ENCODE measurements around the gene PPP4R4. TPM values are rescaled to one million over a fixed set of nuclear protein-coding genes. Genes with fewer than 3 reads are reported as not detected.
"Not testable (repeated sequence)": the region's sequence is repeated elsewhere in the genome, so short reads cannot be mapped to it uniquely, and the experiment has no call there.

Gene PPP4R4
- total RNA-seq, 1 donor from 2014 or later = 1.1 TPM

DNA sequence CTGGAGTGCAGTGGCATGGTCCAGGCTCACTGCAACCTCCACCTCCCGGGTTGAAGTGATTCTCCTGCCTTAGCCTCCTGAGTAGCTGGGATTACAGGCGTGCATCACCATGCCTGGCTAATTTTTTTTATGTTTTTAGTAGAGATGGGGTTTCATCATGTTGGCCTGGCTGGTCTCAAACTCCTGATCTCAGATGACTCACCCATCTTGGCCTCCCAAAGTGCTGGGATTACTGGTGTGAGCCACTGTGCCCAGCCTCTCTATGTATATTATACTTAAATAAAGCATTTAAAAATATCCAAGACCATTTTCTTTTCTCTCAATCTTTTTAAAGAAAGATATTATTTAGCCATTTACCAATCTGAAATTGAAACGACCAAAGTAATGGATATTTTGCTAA, 90.1 kb downstream of the PPP4R4 start:
- intact Hi-C loops (cut with micrococcal nuclease) = not testable (repeated sequence)

DNA sequence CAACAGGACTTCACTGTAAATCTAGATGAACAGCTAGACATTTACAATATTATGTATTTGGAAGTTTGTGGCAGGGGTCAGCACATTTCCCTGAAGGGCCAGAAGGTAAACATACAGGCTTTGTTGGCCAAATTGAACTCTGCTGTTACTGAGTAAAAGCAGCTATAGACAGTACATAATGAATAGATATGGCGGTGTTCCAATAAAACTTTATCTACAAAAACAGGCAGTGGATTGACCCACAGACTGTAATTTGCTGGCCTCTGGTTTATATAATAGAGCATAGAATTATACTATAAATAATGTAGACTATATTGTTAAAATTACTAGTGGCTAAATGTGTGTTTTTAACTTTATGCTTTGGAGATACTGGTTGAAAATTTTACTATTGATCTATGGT, 93.2 kb downstream of the PPP4R4 start:
- intact Hi-C loops (cut with micrococcal nuclease) = no loop called here

DNA sequence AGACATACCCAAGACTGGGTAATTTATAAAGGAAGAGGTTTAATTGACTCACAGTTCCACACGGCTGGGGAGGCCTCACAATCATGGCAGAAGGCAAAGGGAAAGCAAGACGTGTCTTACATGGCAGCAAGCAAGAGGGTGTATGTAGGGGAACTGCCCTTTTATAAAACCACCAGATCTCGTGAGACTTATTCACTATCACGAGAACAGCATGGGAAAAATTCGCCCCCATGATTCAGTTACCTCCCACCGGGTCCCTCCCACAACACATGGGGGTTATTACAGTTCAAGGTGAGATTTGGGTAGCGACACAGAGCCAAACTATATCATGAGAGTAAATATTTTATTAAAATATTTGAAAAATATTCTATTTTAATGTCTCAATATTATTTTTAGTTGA, 94.5 kb downstream of the PPP4R4 start:
- intact Hi-C loops (cut with micrococcal nuclease) = not testable (repeated sequence)

- intact Hi-C loops (cut with micrococcal nuclease) = no loop called here
These were observed 95.0 kb downstream of the PPP4R4 start for GRCh38 chr14:94269156-94269555.

GRCh38 chr14:94276898-94277561, 102.9 kb downstream of the PPP4R4 start:
- intact Hi-C loops (cut with micrococcal nuclease) = not testable (repeated sequence)

GRCh38 chr14:94278731-94279130, 104.6 kb downstream of the PPP4R4 start:
- intact Hi-C loops (cut with micrococcal nuclease) = no loop called here

DNA sequence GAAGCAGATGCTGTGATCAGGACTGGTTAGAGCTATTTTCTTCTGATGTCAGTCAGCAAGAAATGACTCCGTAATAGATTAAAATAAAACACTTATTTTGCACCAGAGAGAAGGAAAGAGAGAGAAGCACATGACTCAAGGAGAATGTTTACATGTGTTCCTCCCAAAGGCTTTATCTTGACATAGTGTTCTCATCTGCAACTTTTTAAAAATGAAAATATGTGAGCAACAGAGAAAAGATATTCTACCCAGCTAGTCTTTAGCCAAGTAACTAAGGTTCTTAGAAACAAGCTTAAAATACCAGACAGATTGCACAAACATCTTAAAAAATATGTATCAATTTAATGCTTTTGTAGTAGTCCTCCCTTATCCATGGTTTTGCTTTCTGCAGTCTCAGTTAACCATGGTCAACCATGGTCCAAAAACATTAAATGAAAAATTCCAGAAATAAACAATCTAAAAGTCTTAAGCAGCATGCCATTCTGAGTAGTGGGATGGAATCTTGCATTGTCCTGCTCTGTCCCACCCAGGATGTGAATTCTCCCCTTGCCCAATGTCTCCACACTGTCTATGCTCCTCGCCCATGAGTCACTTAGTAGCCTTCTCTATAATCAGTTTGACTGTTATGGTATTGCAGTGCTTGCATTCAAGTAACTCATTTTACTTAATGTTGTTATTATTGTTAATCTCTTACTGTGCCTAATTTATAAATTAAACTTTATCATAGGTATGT, 109.0 kb downstream of the PPP4R4 start:
- intact Hi-C loops (cut with micrococcal nuclease) = no loop called here

DNA sequence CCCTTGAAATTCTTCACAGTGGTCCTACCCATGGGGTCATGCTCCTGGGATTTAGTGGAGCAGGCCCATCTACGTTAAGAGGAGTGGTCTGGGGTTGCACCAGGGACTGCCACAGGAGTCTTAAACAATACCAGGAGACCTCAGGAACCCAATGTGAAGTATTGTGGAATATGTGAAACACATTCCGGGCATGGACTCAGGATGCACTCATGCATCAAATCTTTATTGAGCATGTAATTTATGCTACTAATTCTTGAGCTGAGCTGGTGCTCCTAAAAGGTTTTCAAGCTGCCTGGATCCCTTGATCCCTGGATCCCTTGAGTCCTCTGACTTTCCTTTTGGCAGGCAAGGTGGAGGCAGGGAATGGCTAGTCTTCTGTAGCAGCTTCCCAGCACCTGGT, 110.1 kb downstream of the PPP4R4 start:
- intact Hi-C loops (cut with micrococcal nuclease) = no loop called here

DNA sequence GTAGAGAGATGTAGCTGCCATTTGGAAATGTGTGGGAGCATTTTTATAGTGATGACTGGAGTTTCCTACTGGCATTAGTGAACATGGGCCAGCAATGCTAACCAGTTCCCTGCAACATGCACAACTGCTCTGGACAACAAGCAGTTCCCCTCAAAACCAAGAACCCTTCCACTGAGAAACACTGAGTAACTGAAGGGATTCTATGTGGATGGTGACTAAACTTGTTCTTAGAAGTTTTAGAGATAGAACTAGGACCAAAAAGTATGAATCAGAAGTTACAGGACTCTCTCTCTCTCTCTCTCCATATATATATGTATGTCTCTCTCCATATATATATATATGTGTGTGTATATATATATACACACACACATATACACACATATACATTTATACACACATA, 111.0 kb downstream of the PPP4R4 start:
- intact Hi-C loops (cut with micrococcal nuclease) = no loop called here

GRCh38 chr14:94288610-94289465, 114.7 kb downstream of the PPP4R4 start:
- intact Hi-C loops (cut with micrococcal nuclease) = no loop called here

- intact Hi-C loops (cut with micrococcal nuclease) = no loop called here
These were observed 116.1 kb downstream of the PPP4R4 start for GRCh38 chr14:94290197-94290596.

DNA sequence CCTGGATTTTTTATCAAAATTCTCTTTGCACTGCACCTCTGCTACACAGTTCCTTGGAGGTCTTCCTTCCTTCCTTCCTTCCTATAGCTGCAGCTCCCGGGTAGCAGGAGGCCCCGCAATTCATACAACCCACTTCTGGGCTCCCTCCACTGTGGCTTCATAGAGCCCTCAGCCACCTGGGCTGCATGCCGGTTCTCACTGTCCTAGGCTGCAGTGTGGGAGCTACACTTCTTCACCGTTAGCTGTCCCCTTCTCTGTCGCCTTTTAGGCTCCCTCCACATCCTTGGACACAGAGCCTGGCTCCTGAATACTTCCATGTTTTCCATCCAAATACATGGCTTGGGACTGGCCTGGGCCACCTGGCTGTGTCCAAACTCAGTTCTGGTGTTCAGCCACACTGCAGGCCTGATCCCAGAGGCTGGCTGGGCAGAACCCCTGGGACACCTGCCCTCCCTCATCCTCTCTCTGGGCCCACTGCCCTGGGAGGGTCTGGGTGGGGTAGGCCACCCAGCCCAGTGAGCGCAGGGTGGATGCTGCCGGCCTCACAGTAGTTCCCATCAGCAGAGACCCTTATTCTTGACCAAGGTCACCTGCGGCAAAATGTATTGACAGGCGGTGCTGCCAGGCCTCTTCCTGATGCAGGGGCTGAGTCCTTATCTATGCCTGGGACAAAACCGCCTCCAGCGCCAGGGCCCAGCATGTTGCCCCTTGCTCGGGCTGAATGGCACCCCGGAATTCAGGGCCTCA, 117.2 kb downstream of the PPP4R4 start:
- intact Hi-C loops (cut with micrococcal nuclease) = no loop called here

- intact Hi-C loops (cut with micrococcal nuclease) = no loop called here
These were observed 117.9 kb downstream of the PPP4R4 start for GRCh38 chr14:94291906-94292525.

GRCh38 chr14:94292526-94292871, 118.4 kb downstream of the PPP4R4 start:
- intact Hi-C loops (cut with micrococcal nuclease) = no loop called here

GRCh38 chr14:94292872-94293577, 118.9 kb downstream of the PPP4R4 start, which contains the start of gene SERPINA10:
Gene SERPINA10, minus strand, starts transcription at chr14:94293268. Its CDS starts 2,675 bp downstream, at chr14:94290593.
- intact Hi-C loops (cut with micrococcal nuclease) = no loop called here

DNA sequence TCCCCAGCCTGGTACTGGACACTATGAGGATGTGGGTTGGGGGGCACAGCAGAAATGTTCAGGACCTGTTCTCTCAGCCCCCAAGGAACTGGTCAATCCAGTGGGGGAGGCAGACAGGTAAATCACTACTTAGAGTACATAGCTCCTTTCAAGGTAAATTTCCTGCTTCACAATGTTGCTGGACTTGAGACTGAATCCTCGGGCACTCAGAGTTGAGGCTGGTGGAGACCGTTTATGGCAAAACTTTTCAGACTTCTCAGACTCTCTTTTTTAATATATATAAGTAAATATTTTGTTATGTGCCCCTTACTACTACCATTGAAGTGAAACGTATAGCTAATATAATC, 119.4 kb downstream of the PPP4R4 start:
- intact Hi-C loops (cut with micrococcal nuclease) = no loop called here

DNA sequence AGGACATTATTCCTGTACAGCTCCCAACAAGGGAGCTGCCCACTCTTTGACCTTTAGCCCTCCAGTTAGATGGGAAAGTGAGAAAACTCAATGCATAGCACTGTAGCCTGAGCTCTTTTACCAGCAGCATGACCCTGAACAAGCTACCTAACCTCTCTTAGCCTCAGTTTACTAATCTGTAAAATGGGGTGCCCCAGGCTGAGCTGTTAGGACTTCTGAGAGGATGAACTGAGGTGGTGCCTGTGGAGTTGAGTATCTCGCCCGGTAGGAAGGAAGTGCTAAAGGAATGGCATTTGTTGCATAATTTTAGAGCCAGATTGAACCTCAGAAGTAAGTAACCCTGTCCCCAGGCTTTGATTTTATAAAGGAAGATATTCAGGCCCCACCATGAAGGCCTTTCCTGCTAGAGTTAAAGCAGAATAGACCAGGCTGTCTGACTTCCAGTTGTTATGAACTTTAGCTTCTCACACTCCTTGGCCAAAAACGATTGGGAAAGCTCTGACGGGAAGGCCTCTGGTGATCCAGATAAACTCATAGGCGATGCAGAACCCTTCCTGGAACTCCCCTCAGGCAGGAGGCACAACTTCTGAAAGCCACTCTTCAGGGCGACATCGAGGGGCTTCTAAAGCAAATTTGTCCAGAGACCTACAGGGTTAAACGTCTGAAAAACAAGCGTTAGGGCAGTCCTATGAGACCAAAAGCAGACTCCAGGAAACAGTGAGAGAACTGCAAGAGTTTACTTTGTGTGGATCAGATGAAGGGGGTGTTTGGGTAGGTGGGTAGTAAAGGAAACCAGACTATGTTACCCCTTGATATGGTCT, 121.4 kb downstream of the PPP4R4 start:
- intact Hi-C loops (cut with micrococcal nuclease) = no loop called here

DNA sequence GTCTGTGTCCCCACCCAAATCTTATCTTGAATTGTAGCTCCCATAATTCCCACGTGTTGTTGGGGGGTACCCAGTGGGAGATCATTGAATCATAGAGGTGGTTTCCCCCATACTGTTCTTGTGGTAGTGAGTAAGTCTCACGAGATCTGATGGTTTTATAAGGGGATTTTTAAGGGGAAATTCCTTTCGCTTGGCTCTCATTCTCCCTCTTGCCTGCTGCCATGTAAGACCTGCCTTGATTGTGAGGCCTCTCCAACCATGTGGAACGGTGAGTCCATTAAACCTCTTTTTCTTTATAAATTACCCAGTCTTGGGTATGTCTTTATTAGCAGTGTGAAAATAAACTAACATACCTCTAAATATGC, 122.0 kb downstream of the PPP4R4 start:
- intact Hi-C loops (cut with micrococcal nuclease) = not testable (repeated sequence)

GRCh38 chr14:94298130-94298529, 124.0 kb downstream of the PPP4R4 start:
- intact Hi-C loops (cut with micrococcal nuclease) = no loop called here

- intact Hi-C loops (cut with micrococcal nuclease) = no loop called here
These were observed 129.0 kb downstream of the PPP4R4 start for GRCh38 chr14:94303111-94303510.

All from T-helper 2 cell treated with Interferon-gamma antibody and Interleukin-4, amounts not matched to agents 100 ng/mL and 5 ng/mL, for 36 hours (primary cell).